Stimulated activated CD8-positive, alpha-beta memory T cell treated with anti-CD3 and anti-CD28 coated beads, Interleukin-12 subunit alpha, Interleukin-12 subunit beta, amount 100 ng/mL, for 1 hour (primary cell): ENCODE data around the gene CPHXL2.

ENCODE experiments used
- DNase-seq: peaks from one replicate; pipeline ENCODE4 v3.0.0-alpha.2; 2020; ENCODE audit warnings: low read depth

CPHXL2 gene

GRCh38 chr16:75640598-75640997 lies 36.2 kb downstream of the CPHXL2 start:
- no peak for DNase-seq

GRCh38 chr16:75635036-75635435 lies 41.8 kb downstream of the CPHXL2 start:
- no peak for DNase-seq

GRCh38 chr16:75632857-75633256 lies 44.0 kb downstream of the CPHXL2 start:
- no peak for DNase-seq

GRCh38 chr16:75630052-75630451 lies 46.8 kb downstream of the CPHXL2 start:
- no peak for DNase-seq

GRCh38 chr16:75629132-75629531 lies 47.7 kb downstream of the CPHXL2 start:
- DNase-seq: no peak

GRCh38 chr16:75628351-75628750 lies 48.5 kb downstream of the CPHXL2 start:
- no peak for DNase-seq

- DNase-seq: no peak
Observed at GRCh38 chr16:75627851-75628250, 49.0 kb downstream of the CPHXL2 start.

GRCh38 chr16:75626806-75627205 lies 50.0 kb downstream of the CPHXL2 start:
- no peak for DNase-seq

GRCh38 chr16:75624921-75625334 lies 51.9 kb downstream of the CPHXL2 start:
- DNase-seq: no peak

- peak; percentile 97 for DNase-seq
Observed at GRCh38 chr16:75622761-75623605, 53.8 kb downstream of the CPHXL2 start, which contains the start of gene ADAT1. Gene ADAT1 (minus strand): TSS chr16:75623281. CDS start chr16:75620799, 2,482 bp downstream.

- DNase-seq: no peak
Observed at GRCh38 chr16:75621170-75621477, 55.7 kb downstream of the CPHXL2 start.

GRCh38 chr16:75620326-75621169 lies 56.3 kb downstream of the CPHXL2 start:
- peak; percentile 20 for DNase-seq

GRCh38 chr16:75618780-75619179 lies 58.0 kb downstream of the CPHXL2 start:
- no peak for DNase-seq

- DNase-seq: no peak
Observed at GRCh38 chr16:75617121-75617520, 59.7 kb downstream of the CPHXL2 start.

- no peak for DNase-seq
Observed at GRCh38 chr16:75616521-75617010, 60.2 kb downstream of the CPHXL2 start.

GRCh38 chr16:75615619-75616018 lies 61.2 kb downstream of the CPHXL2 start:
- DNase-seq: no peak

GRCh38 chr16:75614066-75614897 lies 62.5 kb downstream of the CPHXL2 start:
- DNase-seq: no peak
